CD4-positive, alpha-beta T cell (primary cell): ENCODE measurements around the gene TRIM73. TPM values are rescaled to one million over a fixed set of nuclear protein-coding genes. Genes with fewer than 3 reads are reported as not detected.
"Not testable (repeated sequence)": the region's sequence is repeated elsewhere in the genome, so short reads cannot be mapped to it uniquely, and the experiment has no call there.

Experiments used
- ATAC-seq: fragments of 200-7000 bp; cut with Tn5 transposase; one replicate; pipeline ENCODE4 v1.10.0; 2022; ENCODE audit warnings: mild to moderate bottlenecking; ENCODE audit not compliant: poor library complexity
- CTCF ChIA-PET: fragments of 350-600 bp; sonication (Branson Sonifier 250); formaldehyde crosslinking; loops from one replicate; lab custom pipeline; 2021; ENCODE audit warnings: antibody characterized with exemption, inconsistent platforms; lab: Charles Lee
- POLR2A ChIA-PET: fragments of 350-600 bp; sonication (Branson Sonifier 250); formaldehyde crosslinking; loops from one replicate; lab custom pipeline; 2021; ENCODE audit warnings: antibody characterized with exemption, inconsistent platforms; lab: Charles Lee
- DNase-seq, 14 experiments: peaks; one replicate each; pipeline ENCODE4 v3.0.0-alpha.2; 2013 to 2020; ENCODE audit warnings: mixed read lengths in 2 of 14
- H3K27ac ChIP-seq, 2 donors: one replicate each; pipeline versions ENCODE4 v1.5.1 to v1.7.0; 2013; ENCODE audit warnings: low read length in 2 of 2, low read depth in 1 of 2, mild to moderate bottlenecking in 1 of 2
- H3K27me3 ChIP-seq, 2 experiments: 1 replicate in 1 of 2; 2 replicates in 1 of 2; pipeline versions ENCODE4 v1.6.1 to v1.7.0; 2013; ENCODE audit warnings: low read length in 2 of 2, control low read depth in 1 of 2, mild to moderate bottlenecking in 1 of 2, moderate library complexity in 1 of 2; ENCODE audit not compliant: insufficient read depth in 2 of 2, control insufficient read depth in 1 of 2
- H3K36me3 ChIP-seq: one replicate; pipeline ENCODE4 v1.6.1; 2013; ENCODE audit warnings: low read length, control low read depth; ENCODE audit not compliant: insufficient read depth
- H3K4me1 ChIP-seq: one replicate; pipeline ENCODE4 v1.6.1; 2013; ENCODE audit warnings: low read length, control low read depth; ENCODE audit not compliant: insufficient read depth
- H3K4me3 ChIP-seq: one replicate; pipeline ENCODE4 v1.5.1; 2013; ENCODE audit warnings: mild to moderate bottlenecking, low read length, moderate library complexity
- H3K9me3 ChIP-seq, 2 experiments: 1 replicate in 1 of 2; 2 replicates in 1 of 2; pipeline versions ENCODE4 v1.6.1 to v1.7.0; 2013; ENCODE audit warnings: low read length in 2 of 2, mild to moderate bottlenecking in 2 of 2, control low read depth in 1 of 2, moderate library complexity in 1 of 2; ENCODE audit not compliant: control insufficient read depth in 1 of 2, insufficient read depth in 1 of 2
- H3K27ac Mint-ChIP-seq: one replicate; pipeline ENCODE4 v1.8.0; 2020; ENCODE audit warnings: mixed read lengths
- H3K27me3 Mint-ChIP-seq: one replicate; pipeline ENCODE4 v1.8.0; 2021; ENCODE audit warnings: mixed read lengths
- H3K36me3 Mint-ChIP-seq: one replicate; pipeline ENCODE4 v1.8.0; 2021; ENCODE audit warnings: low read depth, mixed read lengths
- H3K4me1 Mint-ChIP-seq: one replicate; pipeline ENCODE4 v1.8.0; 2021; ENCODE audit warnings: low read depth, mixed read lengths
- H3K4me3 Mint-ChIP-seq: one replicate; pipeline ENCODE4 v1.8.0; 2020; ENCODE audit warnings: mild to moderate bottlenecking, mixed read lengths
- H3K9me3 Mint-ChIP-seq: one replicate; pipeline ENCODE4 v1.8.0; 2020; ENCODE audit warnings: mixed read lengths
- intact Hi-C, 2 experiments: fragments of 100-400 bp; cut with DNase I in 1 of 2; cut with micrococcal nuclease in 1 of 2; formaldehyde crosslinking; loops; one replicate each; pipeline versions ENCODE4 v1.15.1 to v1.9.0; 2023 to 2025; cut with DNase I, micrococcal nuclease
- total RNA-seq, 174 experiments: library from RNA in 2 of 174; stranded (reverse) in 2 of 174; gene quantifications; one replicate each; pipeline ENCODE4 v1.2.3 and lab custom pipeline; 2021 to 2026

The TRIM73 gene
- total RNA-seq, 2 experiments from 2014 or later = 19.1 to 22.3 TPM

DNA sequence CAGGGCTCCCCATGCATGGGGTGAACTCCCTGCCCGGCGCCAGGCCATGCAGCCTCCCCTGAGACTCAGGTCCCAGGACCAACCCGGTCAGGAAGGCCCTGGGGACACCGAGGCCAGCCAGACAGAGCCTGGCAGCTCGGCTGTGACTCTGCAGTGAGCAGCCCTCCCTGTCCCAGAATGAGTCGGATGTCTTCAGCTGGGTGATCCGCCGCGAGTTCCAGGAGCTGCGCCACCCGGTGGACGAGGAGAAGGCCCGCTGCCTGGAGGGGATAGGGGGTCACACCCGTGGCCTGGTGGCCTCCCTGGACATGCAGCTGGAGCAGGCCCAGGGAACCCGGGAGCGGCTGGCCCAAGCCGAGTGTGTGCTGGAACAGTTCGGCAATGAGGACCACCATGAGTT, 9.2 kb downstream of the TRIM73 start:
- POLR2A ChIA-PET, ATAC-seq: not testable (repeated sequence)

DNA sequence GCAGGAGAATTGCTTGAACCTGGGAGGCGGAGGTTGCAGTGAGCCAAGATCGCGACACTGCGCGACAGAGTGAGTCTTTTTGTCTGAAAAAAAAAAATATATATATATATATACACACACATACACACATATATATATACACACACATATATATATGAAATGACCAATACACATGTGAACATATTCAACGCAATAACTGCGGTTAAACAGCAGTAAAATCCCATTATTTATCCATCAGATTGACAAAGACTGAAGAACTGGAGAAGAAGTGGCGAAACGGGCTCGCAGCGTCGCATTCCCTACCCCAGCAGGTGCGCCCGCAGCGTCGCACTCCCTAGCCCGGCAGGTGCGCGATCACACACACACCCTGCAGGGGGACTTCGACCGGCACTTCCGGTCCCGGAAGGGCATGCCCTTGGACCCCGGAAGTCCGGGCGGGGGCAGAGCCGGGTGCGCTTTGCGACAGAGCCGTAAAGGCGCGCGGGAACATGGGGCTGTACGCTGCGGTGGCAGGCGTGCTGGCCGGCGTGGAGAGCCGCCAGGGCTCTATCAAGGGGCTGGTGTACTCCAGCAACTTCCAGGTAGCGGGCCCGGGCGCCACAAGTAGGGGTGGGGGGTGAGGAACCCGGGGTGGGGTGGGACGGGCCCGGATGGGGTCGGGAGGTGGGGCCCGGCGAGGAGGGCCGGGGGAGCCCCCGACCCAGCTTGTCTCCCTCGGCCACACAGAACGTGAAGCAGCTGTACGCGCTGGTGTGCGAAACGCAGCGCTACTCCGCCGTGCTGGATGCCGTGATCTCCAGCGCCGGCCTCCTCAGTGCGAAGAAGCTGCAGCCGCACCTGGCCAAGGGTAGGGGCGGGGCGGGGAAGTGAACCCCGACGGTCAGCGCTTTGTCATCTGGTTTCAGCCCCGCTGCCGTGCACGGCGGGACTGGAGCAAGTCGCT, 14.7 kb downstream of the TRIM73 start:
- H3K27me3 Mint-ChIP-seq, H3K9me3 Mint-ChIP-seq, POLR2A ChIA-PET, H3K27me3 ChIP-seq, DNase-seq, H3K36me3 Mint-ChIP-seq, H3K4me3 ChIP-seq, H3K27ac ChIP-seq, H3K9me3 ChIP-seq, H3K36me3 ChIP-seq, CTCF ChIA-PET, H3K4me1 Mint-ChIP-seq, H3K4me1 ChIP-seq, intact Hi-C loops: not testable (repeated sequence)
- Mint-ChIP-seq H3K27ac (peak overlapping the region; percentile 61), H3K4me3 (peak overlapping the region; percentile 87)
- ATAC-seq = peak; percentile 87

More for the DNA sequence above, 9.2 kb downstream of the TRIM73 start:
- H3K4me3 ChIP-seq, H3K4me1 Mint-ChIP-seq, H3K36me3 Mint-ChIP-seq, H3K27ac ChIP-seq, DNase-seq, H3K9me3 Mint-ChIP-seq, H3K9me3 ChIP-seq, CTCF ChIA-PET, H3K4me3 Mint-ChIP-seq, H3K36me3 ChIP-seq, H3K4me1 ChIP-seq, H3K27ac Mint-ChIP-seq, intact Hi-C loops, H3K27me3 Mint-ChIP-seq, H3K27me3 ChIP-seq: not testable (repeated sequence)

GRCh38 chr7:75410823-75411173, 15.4 kb downstream of the TRIM73 start:
- peak; percentile 12 for ATAC-seq
- H3K27me3 Mint-ChIP-seq = not testable (repeated sequence)

GRCh38 chr7:75414204-75414603, 18.8 kb downstream of the TRIM73 start:
- H3K36me3 Mint-ChIP-seq, H3K27ac ChIP-seq, H3K9me3 Mint-ChIP-seq, intact Hi-C loops, H3K4me1 ChIP-seq, H3K27me3 ChIP-seq, H3K4me1 Mint-ChIP-seq, H3K27me3 Mint-ChIP-seq, H3K27ac Mint-ChIP-seq, DNase-seq, H3K9me3 ChIP-seq, CTCF ChIA-PET, H3K4me3 ChIP-seq, POLR2A ChIA-PET, ATAC-seq, H3K4me3 Mint-ChIP-seq: not testable (repeated sequence)
- H3K36me3 ChIP-seq = peaks cover 10% of the 10 kb centered on the region

More at GRCh38 chr7:75410823-75411173, 15.4 kb downstream of the TRIM73 start:
- H3K9me3 Mint-ChIP-seq, H3K27ac ChIP-seq, H3K4me1 ChIP-seq, H3K27me3 ChIP-seq, H3K4me3 ChIP-seq, H3K36me3 ChIP-seq, intact Hi-C loops, H3K9me3 ChIP-seq, H3K4me1 Mint-ChIP-seq, H3K36me3 Mint-ChIP-seq, H3K27ac Mint-ChIP-seq, CTCF ChIA-PET, DNase-seq, POLR2A ChIA-PET, H3K4me3 Mint-ChIP-seq: not testable (repeated sequence)

DNA sequence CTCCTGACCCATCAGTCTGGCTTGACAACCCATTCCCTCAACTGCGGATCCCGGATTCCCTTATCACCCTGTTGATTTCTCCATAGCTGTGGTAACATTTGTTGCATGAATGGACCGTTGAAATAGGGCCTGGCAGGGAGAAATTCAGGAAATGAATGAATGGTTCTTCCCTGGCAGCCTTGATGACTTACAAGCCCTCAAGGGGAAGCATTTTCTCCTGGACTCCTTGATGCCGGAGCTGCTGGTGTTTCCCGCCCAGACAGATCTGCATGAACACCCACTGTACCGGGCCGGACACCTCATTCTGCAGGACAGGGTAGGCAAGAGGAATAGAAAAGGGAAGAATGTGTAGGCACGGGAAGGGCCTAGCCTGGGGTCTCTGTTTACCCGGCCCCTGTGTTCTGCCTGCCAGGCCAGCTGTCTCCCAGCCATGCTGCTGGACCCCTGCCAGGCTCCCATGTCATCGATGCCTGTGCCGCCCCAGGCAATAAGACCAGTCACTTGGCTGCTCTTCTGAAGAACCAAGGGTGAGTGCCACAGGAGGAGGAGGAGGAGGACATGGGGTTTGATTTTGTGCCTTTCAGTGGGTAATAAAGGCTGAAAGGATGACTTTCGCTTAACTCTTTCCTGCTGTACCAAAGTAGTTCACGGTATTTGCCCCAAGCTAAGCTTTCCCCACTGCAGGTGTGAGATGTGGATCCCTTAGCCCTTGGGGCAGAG, 19.4 kb downstream of the TRIM73 start:
- H3K27ac Mint-ChIP-seq, H3K9me3 Mint-ChIP-seq, H3K4me3 Mint-ChIP-seq, H3K27ac ChIP-seq, H3K27me3 Mint-ChIP-seq, H3K4me1 Mint-ChIP-seq, H3K4me1 ChIP-seq, H3K4me3 ChIP-seq, CTCF ChIA-PET, H3K36me3 Mint-ChIP-seq, POLR2A ChIA-PET, DNase-seq, intact Hi-C loops, H3K27me3 ChIP-seq, H3K9me3 ChIP-seq, ATAC-seq: not testable (repeated sequence)
- peaks cover 13% of the 10 kb centered on the region for H3K36me3 ChIP-seq

- H3K27ac Mint-ChIP-seq, POLR2A ChIA-PET, H3K27me3 ChIP-seq, H3K4me3 ChIP-seq, intact Hi-C loops, H3K4me1 Mint-ChIP-seq, DNase-seq, H3K9me3 ChIP-seq, ATAC-seq, H3K27ac ChIP-seq, H3K4me3 Mint-ChIP-seq, H3K4me1 ChIP-seq, H3K27me3 Mint-ChIP-seq, H3K9me3 Mint-ChIP-seq, CTCF ChIA-PET: not testable (repeated sequence)
- peaks cover 13% of the 10 kb centered on the region for H3K36me3 ChIP-seq
- peaks cover 13% of the 10 kb centered on the region for H3K36me3 Mint-ChIP-seq
Measured at GRCh38 chr7:75415428-75415817, 20.0 kb downstream of the TRIM73 start.
